B cell (primary cell): ENCODE results near the gene JAG2. TPM values are rescaled to one million over a fixed set of nuclear protein-coding genes. Genes with fewer than 3 reads are reported as not detected.

Experiments
- ATAC-seq: fragments of 200-7000 bp; cut with Tn5 transposase; one replicate; pipeline ENCODE4 v1.10.0; 2021; ENCODE audit warnings: low read depth, mild to moderate bottlenecking, moderate number of reproducible peaks, moderate library complexity
- CTCF ChIA-PET: fragments of 350-600 bp; sonication (Branson Sonifier 250); formaldehyde crosslinking; loops from one replicate; lab custom pipeline; 2021; ENCODE audit warnings: antibody characterized with exemption, inconsistent platforms; lab: Charles Lee
- POLR2A ChIA-PET: fragments of 350-600 bp; sonication (Branson Sonifier 250); formaldehyde crosslinking; loops from one replicate; lab custom pipeline; 2021; ENCODE audit warnings: antibody characterized with exemption; lab: Charles Lee
- DNase-seq: peaks from one replicate; pipeline ENCODE4 v3.0.0; 2013
- H2AFZ ChIP-seq: 2 replicates; pipeline ENCODE4 v1.6.1; 2012; ENCODE audit warnings: mild to moderate bottlenecking, low read depth, low read length; ENCODE audit not compliant: insufficient read depth, poor library complexity, severe bottlenecking
- H3K27ac ChIP-seq, 2 donors: 1 replicate in 1 of 2; 2 replicates in 1 of 2; pipeline ENCODE4 v1.5.1; 2012 to 2013; ENCODE audit warnings: low read length in 2 of 2, mild to moderate bottlenecking in 2 of 2, moderate library complexity in 1 of 2
- H3K27me3 ChIP-seq, 4 experiments: fragments of 200-600 bp in 1 of 4; sonication (generic) in 1 of 4; replicated peaks in 1 of 4; 1 replicate in 2 of 4; 2 replicates in 2 of 4; pipeline versions ENCODE4 v1.6.1 to v1.7.0; 2013 to 2016; ENCODE audit warnings: low read length in 3 of 4, mild to moderate bottlenecking in 2 of 4, mixed read lengths in 1 of 4, moderate library complexity in 1 of 4; ENCODE audit not compliant: insufficient read depth in 4 of 4, control insufficient read depth in 3 of 4; ENCODE audit errors: control extremely low read depth in 1 of 4
- H3K36me3 ChIP-seq, 2 experiments: replicated peaks in 1 of 2; 1 replicate in 1 of 2; 2 replicates in 1 of 2; pipeline versions ENCODE4 v1.6.1 to v1.7.1; 2013; ENCODE audit warnings: low read length in 1 of 2; ENCODE audit not compliant: insufficient read depth in 2 of 2, control insufficient read depth in 1 of 2; ENCODE audit errors: control extremely low read depth in 1 of 2, extremely low read depth in 1 of 2
- H3K4me1 ChIP-seq, 2 donors: fragments of 200-600 bp in 1 of 2; sonication (generic) in 1 of 2; 1 replicate in 1 of 2; 2 replicates in 1 of 2; pipeline versions ENCODE4 v1.5.1 to v1.6.1; 2013 to 2017; ENCODE audit warnings: low read length in 2 of 2; ENCODE audit not compliant: control insufficient read depth in 2 of 2, insufficient read depth in 2 of 2
- H3K4me2 ChIP-seq: replicated peaks from 2 replicates; pipeline ENCODE3; 2012; ENCODE audit warnings: mild to moderate bottlenecking, low read depth, low read length; ENCODE audit not compliant: poor library complexity, severe bottlenecking
- H3K4me3 ChIP-seq, 5 experiments: fragments of 200-600 bp in 1 of 5; sonication (generic) in 1 of 5; 1 replicate in 3 of 5; 2 replicates in 2 of 5; pipeline versions ENCODE4 v1.5.1 to v1.7.0; 2011 to 2016; ENCODE audit warnings: low read length in 4 of 5, mild to moderate bottlenecking in 4 of 5, low read depth in 2 of 5, control low read depth in 1 of 5, moderate library complexity in 1 of 5; ENCODE audit not compliant: insufficient read depth in 1 of 5; ENCODE audit errors: control extremely low read depth in 1 of 5, extremely low read depth in 1 of 5
- H3K79me2 ChIP-seq: fragments of 200-600 bp; sonication (generic); one replicate; pipeline ENCODE4 v1.6.0; 2016; ENCODE audit warnings: low read length; ENCODE audit not compliant: control insufficient read depth, insufficient read depth
- H3K9ac ChIP-seq: fragments of 200-600 bp; sonication (generic); 2 replicates; pipeline ENCODE4 v1.6.1; 2017; ENCODE audit warnings: mild to moderate bottlenecking, low read length, moderate library complexity
- H3K9me3 ChIP-seq, 3 donors: one replicate each; pipeline versions ENCODE4 v1.6.1 to v1.7.1; 2013; ENCODE audit warnings: low read length in 2 of 3; ENCODE audit not compliant: control insufficient read depth in 2 of 3, insufficient read depth in 1 of 3; ENCODE audit errors: control extremely low read depth in 1 of 3
- H4K20me1 ChIP-seq: 2 replicates; pipeline ENCODE4 v1.6.0; 2012; ENCODE audit warnings: mild to moderate bottlenecking, low read length; ENCODE audit not compliant: insufficient read depth, control insufficient read depth, poor library complexity, severe bottlenecking
- H3K27ac Mint-ChIP-seq: one replicate; pipeline ENCODE4 v1.8.0; 2021; ENCODE audit warnings: mixed read lengths
- H3K27me3 Mint-ChIP-seq: one replicate; pipeline ENCODE4 v1.8.0; 2021; ENCODE audit warnings: mixed read lengths
- H3K4me1 Mint-ChIP-seq: one replicate; pipeline ENCODE4 v1.8.0; 2021; ENCODE audit warnings: mixed read lengths
- H3K4me3 Mint-ChIP-seq: one replicate; pipeline ENCODE4 v1.8.0; 2021; ENCODE audit warnings: mixed read lengths
- H3K9me3 Mint-ChIP-seq: one replicate; pipeline ENCODE4 v1.8.0; 2022; ENCODE audit warnings: mixed read lengths; ENCODE audit not compliant: insufficient read depth
- EZH2 ChIP-seq: IDR thresholded peaks from 2 replicates; pipeline ENCODE4 v1.6.1; 2012; ENCODE audit warnings: borderline replicate concordance, low read depth, mild to moderate bottlenecking, moderate library complexity, low read length; ENCODE audit not compliant: insufficient read depth, poor library complexity, severe bottlenecking
- WGBS: methylation state at CpG from one replicate; pipeline ENCODE4 v1.1.5; 2013; ENCODE audit warnings: missing lambda C conversion rate; ENCODE audit not compliant: insufficient coverage; 5-methylcytosine and 5-hydroxymethylcytosine counted together
- intact Hi-C: fragments of 100-400 bp; cut with micrococcal nuclease; formaldehyde crosslinking; loops from one replicate; pipeline ENCODE4 v1.10.0; 2022
- polyA plus RNA-seq: library from polyadenylated mRNA; depleted of rRNA; stranded (reverse); fragments of >200 nt; gene quantifications from 2 replicates; pipeline ENCODE4 v1.2.3, GENCODE V29; 2012
- total RNA-seq, 2 donors: library from RNA; stranded (reverse); fragments of 120-200 nt in 1 of 2; gene quantifications; 1 replicate in 1 of 2; 2 replicates in 1 of 2; pipeline versions ENCODE4 v1.2.3 to v1.2.4, GENCODE V29; 2013 to 2022
- TF ChIP-seq, protein P1 (sequence below): fragments of 200-600 bp; IDR thresholded peaks from one replicate; pipeline ENCODE4 v1.8.0; 2022; ENCODE audit warnings: antibody characterized with exemption, mild to moderate bottlenecking

Gene JAG2
- total and polyA plus RNA-seq, 2 donors (not counting 1 experiment from before 2014, with no cell fraction given) = 0.27 to 0.34 TPM

DNA sequence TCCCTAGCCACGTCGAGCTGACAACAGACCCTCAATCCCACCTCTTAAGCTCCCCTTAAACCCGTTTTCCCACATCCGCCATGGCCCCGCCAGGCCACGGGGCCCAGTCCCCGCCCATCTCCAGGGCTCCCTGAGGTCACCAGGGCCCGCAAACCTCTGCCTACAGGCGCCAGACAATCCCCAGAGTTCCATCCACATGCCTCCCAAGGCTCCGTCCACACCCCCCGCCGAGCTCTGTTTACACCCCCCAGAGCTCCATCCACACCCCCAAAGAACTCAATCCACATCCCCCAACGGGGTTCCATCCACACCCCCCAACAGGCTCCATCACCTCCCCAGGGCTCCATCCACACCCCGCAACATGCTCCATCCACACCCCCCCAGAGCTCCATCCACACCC is 9.2 kb downstream of the JAG2 start:
- H3K9me3 ChIP-seq = peaks cover 0 to 7% (median 0%) of the 10 kb centered on the region in 3 donors
- intact Hi-C loops = no loop called here
- POLR2A ChIA-PET = interaction anchor here (0.6 kb wide), 1 partner anchor 462 kb away, joined by 11 read pairs; no protein-coding TSS in a partner anchor

GRCh38 chr14:105158794-105159193 is 9.8 kb downstream of the JAG2 start:
- DNase-seq = no peak
- Mint-ChIP-seq H3K4me3 (no peak overlapping the region), H3K27me3 (peaks cover 4% of the 10 kb centered on the region), H3K27ac (no peak overlapping the region), H3K9me3 (no peaks in the 10 kb centered on the region), H3K4me1 (no peaks in the 10 kb centered on the region)
- ChIA-PET POLR2A (interaction anchor here (0.6 kb wide), 1 partner anchor 461 kb away, joined by 11 read pairs; no protein-coding TSS in a partner anchor), CTCF (no interaction called here)
- 88% methylated on average over 11 of the region's 12 CpGs for WGBS
- Histone ChIP-seq H3K4me1 (no peaks in the 10 kb centered on the region), H3K79me2 (no peaks in the 10 kb centered on the region), H3K36me3 (no peaks in the 10 kb centered on the region), H4K20me1 (no peaks in the 10 kb centered on the region), H3K9me3 (peaks cover 0 to 7% (median 0%) of the 10 kb centered on the region in 3 donors), H3K4me2 (no peak overlapping the region), H3K27me3 (no peaks in the 10 kb centered on the region), H3K4me3 (no peak overlapping the region), H2AFZ (no peak overlapping the region), H3K27ac (no peak overlapping the region), H3K9ac (no peak overlapping the region)
- no peak for ATAC-seq
- intact Hi-C loops = no loop called here
- TF ChIP-seq, protein P1, sequence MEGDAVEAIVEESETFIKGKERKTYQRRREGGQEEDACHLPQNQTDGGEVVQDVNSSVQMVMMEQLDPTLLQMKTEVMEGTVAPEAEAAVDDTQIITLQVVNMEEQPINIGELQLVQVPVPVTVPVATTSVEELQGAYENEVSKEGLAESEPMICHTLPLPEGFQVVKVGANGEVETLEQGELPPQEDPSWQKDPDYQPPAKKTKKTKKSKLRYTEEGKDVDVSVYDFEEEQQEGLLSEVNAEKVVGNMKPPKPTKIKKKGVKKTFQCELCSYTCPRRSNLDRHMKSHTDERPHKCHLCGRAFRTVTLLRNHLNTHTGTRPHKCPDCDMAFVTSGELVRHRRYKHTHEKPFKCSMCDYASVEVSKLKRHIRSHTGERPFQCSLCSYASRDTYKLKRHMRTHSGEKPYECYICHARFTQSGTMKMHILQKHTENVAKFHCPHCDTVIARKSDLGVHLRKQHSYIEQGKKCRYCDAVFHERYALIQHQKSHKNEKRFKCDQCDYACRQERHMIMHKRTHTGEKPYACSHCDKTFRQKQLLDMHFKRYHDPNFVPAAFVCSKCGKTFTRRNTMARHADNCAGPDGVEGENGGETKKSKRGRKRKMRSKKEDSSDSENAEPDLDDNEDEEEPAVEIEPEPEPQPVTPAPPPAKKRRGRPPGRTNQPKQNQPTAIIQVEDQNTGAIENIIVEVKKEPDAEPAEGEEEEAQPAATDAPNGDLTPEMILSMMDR = no peak
- no peak for TF ChIP-seq EZH2

More for the DNA sequence above, 9.2 kb downstream of the JAG2 start:
- Mint-ChIP-seq H3K27ac (no peak overlapping the region), H3K4me3 (no peak overlapping the region), H3K4me1 (no peaks in the 10 kb centered on the region), H3K27me3 (peaks cover 4% of the 10 kb centered on the region), H3K9me3 (no peaks in the 10 kb centered on the region)
- Histone ChIP-seq H3K4me1 (no peaks in the 10 kb centered on the region), H3K36me3 (no peaks in the 10 kb centered on the region), H3K79me2 (no peaks in the 10 kb centered on the region), H3K27me3 (no peaks in the 10 kb centered on the region), H3K4me3 (no peak overlapping the region), H3K27ac (no peak overlapping the region), H3K9ac (no peak overlapping the region), H3K4me2 (no peak overlapping the region), H4K20me1 (no peaks in the 10 kb centered on the region), H2AFZ (no peak overlapping the region)
- WGBS = 82% methylated on average over 10 of the region's 14 CpGs
- TF ChIP-seq, protein P1 = no peak
- TF ChIP-seq EZH2 = no peak
- CTCF ChIA-PET = no interaction called here
- ATAC-seq = no peak
- DNase-seq = no peak
